A673 (cell line): ENCODE data around the gene ELL2. TPM values are rescaled to one million over a fixed set of nuclear protein-coding genes. Genes with fewer than 3 reads are reported as not detected.

Experiments
- BruUV-seq: library from RNA; stranded (reverse); fragments of 400-500 nt; replicated peaks from 2 replicates; lab custom pipeline; 2021; lab: Mats Ljungman, UMichigan
- CTCF ChIA-PET: fragments of 300-600 bp; sonication (Branson Sonifier 250); formaldehyde crosslinking; loops from one replicate; lab custom pipeline; 2022; ENCODE audit warnings: antibody characterized with exemption; lab: Charles Lee
- POLR2A ChIA-PET: fragments of 300-600 bp; sonication (Branson Sonifier 250); formaldehyde crosslinking; loops from one replicate; lab custom pipeline; 2022; ENCODE audit warnings: antibody characterized with exemption; ENCODE audit not compliant: low non-redundant PET; lab: Charles Lee
- DNase-seq: peaks from one replicate; pipeline ENCODE4 v3.0.0-alpha.2; 2015; ENCODE audit warnings: low spot score
- H3K27ac ChIP-seq: fragments of 200-600 bp; sonication (generic); 2 replicates; pipeline ENCODE4 v1.5.1; 2016; ENCODE audit warnings: mixed run types, low read depth, mild to moderate bottlenecking, mixed read lengths, antibody characterized with exemption, low read length; ENCODE audit not compliant: poor library complexity, severe bottlenecking
- H3K27me3 ChIP-seq: fragments of 200-600 bp; sonication (generic); replicated peaks from 2 replicates; pipeline ENCODE4 v1.6.1; 2017; ENCODE audit warnings: mixed run types, low read depth, mild to moderate bottlenecking, mixed read lengths, antibody characterized with exemption, low read length; ENCODE audit not compliant: insufficient read depth, poor library complexity
- H3K36me3 ChIP-seq: fragments of 200-600 bp; sonication (generic); 2 replicates; pipeline ENCODE4 v1.6.1; 2016; ENCODE audit warnings: mixed run types, mild to moderate bottlenecking, mixed read lengths, antibody characterized with exemption, low read length; ENCODE audit not compliant: insufficient read depth, poor library complexity, severe bottlenecking
- H3K4me1 ChIP-seq: fragments of 200-600 bp; sonication (generic); 2 replicates; pipeline ENCODE4 v1.6.1; 2017; ENCODE audit warnings: mixed run types, mild to moderate bottlenecking, mixed read lengths, antibody characterized with exemption, low read length; ENCODE audit not compliant: insufficient read depth, poor library complexity, severe bottlenecking
- H3K4me3 ChIP-seq: fragments of 200-600 bp; sonication (generic); 2 replicates; pipeline ENCODE4 v1.5.1; 2016; ENCODE audit warnings: low read depth, mixed run types, mild to moderate bottlenecking, mixed read lengths, low read length; ENCODE audit not compliant: poor library complexity, severe bottlenecking
- H3K9me3 ChIP-seq: fragments of 200-600 bp; sonication (generic); 2 replicates; pipeline ENCODE4 v1.6.1; 2016; ENCODE audit warnings: mixed run types, low read depth, mild to moderate bottlenecking, mixed read lengths, antibody characterized with exemption, low read length; ENCODE audit not compliant: poor library complexity, severe bottlenecking
- CTCF ChIP-seq: fragments of 300-800, 200-600 bp; sonication (generic); conservative IDR thresholded peaks from 2 replicates; pipeline ENCODE4 v1.5.1; 2017; ENCODE audit warnings: low read depth, mild to moderate bottlenecking, antibody characterized with exemption, low read length, moderate library complexity, mixed read lengths
- EZH2 ChIP-seq: fragments of 200-600 bp; sonication (generic); IDR thresholded peaks from 2 replicates; pipeline ENCODE4 v1.6.1; 2017; ENCODE audit warnings: borderline replicate concordance, low read depth, mild to moderate bottlenecking, mixed read lengths, antibody characterized with exemption, low read length; ENCODE audit not compliant: poor library complexity, severe bottlenecking
- intact Hi-C: fragments of 100-400 bp; cut with micrococcal nuclease; formaldehyde crosslinking; loops from one replicate; pipeline ENCODE4 v1.10.0; 2022; ENCODE audit not compliant: unreplicated experiment
- total RNA-seq: library from RNA; stranded (reverse); gene quantifications from 2 replicates; pipeline ENCODE4 v1.2.3, GENCODE V29; 2021

The ELL2 gene
- total RNA-seq, 1 experiment from 2014 or later, result 12.0 TPM

GRCh38 chr5:95883185-95884016, 78.2 kb downstream of the ELL2 start:
- BruUV-seq, result no TSS peak
- no peak overlapping the region for H3K27ac ChIP-seq
- ChIA-PET POLR2A (no interaction called here), CTCF (no interaction called here)
- H3K27me3 ChIP-seq, result no peaks in the 10 kb centered on the region
- TF ChIP-seq CTCF, result no peak
- no peak for TF ChIP-seq EZH2
- intact Hi-C loops, result no loop called here
- H3K4me1 ChIP-seq, result no peaks in the 10 kb centered on the region
- no peaks in the 10 kb centered on the region for H3K9me3 ChIP-seq
- DNase-seq, result no peak
- H3K4me3 ChIP-seq, result no peak overlapping the region
- H3K36me3 ChIP-seq, result no peaks in the 10 kb centered on the region

- ChIA-PET CTCF (no interaction called here), POLR2A (interaction anchor here (0.7 kb wide), 1 partner anchor 723 kb away, joined by 18 read pairs; no protein-coding TSS in a partner anchor)
- H3K27me3 ChIP-seq, result no peaks in the 10 kb centered on the region
- intact Hi-C loops, result no loop called here
- no peak for DNase-seq
- TF ChIP-seq EZH2, result no peak
- TF ChIP-seq CTCF, result no peak
- no peak overlapping the region for H3K27ac ChIP-seq
- no peaks in the 10 kb centered on the region for H3K36me3 ChIP-seq
- no peaks in the 10 kb centered on the region for H3K4me1 ChIP-seq
- no peaks in the 10 kb centered on the region for H3K9me3 ChIP-seq
- no TSS peak for BruUV-seq
- no peak overlapping the region for H3K4me3 ChIP-seq
Measured at GRCh38 chr5:95881833-95882232, 79.8 kb downstream of the ELL2 start.

GRCh38 chr5:95880081-95880926, 81.3 kb downstream of the ELL2 start:
- TF ChIP-seq EZH2 (no peak), CTCF (no peak)
- no peak for DNase-seq
- POLR2A ChIA-PET, result no interaction called here
- intact Hi-C loops, result no loop called here
- no peaks in the 10 kb centered on the region for H3K36me3 ChIP-seq
- BruUV-seq, result no TSS peak
- CTCF ChIA-PET, result no interaction called here
- H3K27ac ChIP-seq, result no peak overlapping the region
- no peaks in the 10 kb centered on the region for H3K4me1 ChIP-seq
- no peak overlapping the region for H3K4me3 ChIP-seq
- no peaks in the 10 kb centered on the region for H3K9me3 ChIP-seq
- H3K27me3 ChIP-seq, result no peaks in the 10 kb centered on the region
